ENCODE measurements around the gene LPCAT3. TPM values are rescaled to one million over a fixed set of nuclear protein-coding genes. Genes with fewer than 3 reads are reported as not detected.

Gene LPCAT3
- total RNA-seq, 1 experiment from 2014 or later: 54.3 TPM

- Histone ChIP-seq H3K9me3 (ENCODE audit: control insufficient read depth, insufficient read depth, low read depth, low read length) (no peaks in the 10 kb centered on the region), H3K27ac (ENCODE audit: low read length) (no peak overlapping the region), H3K4me1 (ENCODE audit: control insufficient read depth, insufficient read depth, low read length) (no peaks in the 10 kb centered on the region), H3K4me3 (ENCODE audit: low read depth in 2 of 2, low read length in 2 of 2) (no peak overlapping the region), H3K27me3 (ENCODE audit: control insufficient read depth, insufficient read depth, low read length) (no peaks in the 10 kb centered on the region), H3K36me3 (ENCODE audit: control insufficient read depth, insufficient read depth, low read length) (no peaks in the 10 kb centered on the region)
- CTCF ChIA-PET: no interaction called here
- POLR2A ChIA-PET: interaction anchor here (0.7 kb wide), 1 partner anchor 137 kb away, joined by 3 read pairs; no protein-coding TSS in a partner anchor
- BruUV-seq (replicated peaks): no TSS peak
- ATAC-seq (no peak), DNase-seq (ENCODE audit: low read depth, low spot score) (no peak)
- in situ Hi-C loops (cut with HindIII; ENCODE audit: low pct_unique_long_range_greater_than_20kb, low sequenced_read_pairs) (no loop called here), intact Hi-C loops (cut with micrococcal nuclease; ENCODE audit: unreplicated experiment) (no loop called here)
- no peak for TF ChIP-seq TCF7L2 (IDR thresholded peaks at IDR 0.05; ENCODE audit: low read depth, low read length)
- TF ChIP-seq CTCF (IDR thresholded peaks at IDR 0.05): no peak
- no peak for TF ChIP-seq POLR2AphosphoS5 (IDR thresholded peaks at IDR 0.05; ENCODE audit: low read depth, low read length)
- TF ChIP-seq REST (IDR thresholded peaks at IDR 0.05; ENCODE audit: insufficient read depth in 1 of 2, low read depth in 2 of 2, low read length in 1 of 2): no peak
- TF ChIP-seq SIN3A (IDR thresholded peaks at IDR 0.05; ENCODE audit: borderline replicate concordance, insufficient read depth, low read depth, low read length): no peak
Measured at GRCh38 chr12:6952863-6953441, 65.3 kb downstream of the LPCAT3 start.

GRCh38 chr12:6952121-6952862 lies 66.0 kb downstream of the LPCAT3 start:
- H3K27me3 ChIP-seq (ENCODE audit: control insufficient read depth, insufficient read depth, low read length): no peaks in the 10 kb centered on the region
- ChIA-PET POLR2A (interaction anchor here (0.7 kb wide), 1 partner anchor 138 kb away, joined by 3 read pairs; no protein-coding TSS in a partner anchor), CTCF (no interaction called here)
- ATAC-seq: no peak
- no peak overlapping the region for H3K27ac ChIP-seq (ENCODE audit: low read length)
- no peaks in the 10 kb centered on the region for H3K4me1 ChIP-seq (ENCODE audit: control insufficient read depth, insufficient read depth, low read length)
- in situ Hi-C loops (cut with HindIII; ENCODE audit: low pct_unique_long_range_greater_than_20kb, low sequenced_read_pairs): no loop called here
- intact Hi-C loops (cut with micrococcal nuclease; ENCODE audit: unreplicated experiment): no loop called here
- TF ChIP-seq CTCF (IDR thresholded peaks at IDR 0.05): no peak
- H3K9me3 ChIP-seq (ENCODE audit: control insufficient read depth, insufficient read depth, low read depth, low read length): no peaks in the 10 kb centered on the region
- no peaks in the 10 kb centered on the region for H3K36me3 ChIP-seq (ENCODE audit: control insufficient read depth, insufficient read depth, low read length)
- BruUV-seq (replicated peaks): no TSS peak
- DNase-seq (ENCODE audit: low read depth, low spot score): no peak
- no peak overlapping the region for H3K4me3 ChIP-seq (ENCODE audit: low read depth in 2 of 2, low read length in 2 of 2)

Measured in Panc1 (cell line).